Upper lobe of right lung (tissue), 1 donor: ENCODE data around the gene NFE2L1. TPM values are rescaled to one million over a fixed set of nuclear protein-coding genes. Genes with fewer than 3 reads are reported as not detected.

Source experiments
- ATAC-seq: fragments of 200-7000 bp; cut with Tn5 transposase; one replicate; pipeline ENCODE4 v1.9.1; 2020; ENCODE audit warnings: mild to moderate bottlenecking, moderate library complexity
- DNase-seq: peaks from one replicate; pipeline ENCODE4 v3.0.0-alpha.2; 2020
- H3K27ac ChIP-seq: fragments of 200-600 bp; one replicate; pipeline ENCODE4 v1.8.0; 2022
- H3K27me3 ChIP-seq: fragments of 200-600 bp; one replicate; pipeline ENCODE4 v1.8.0; 2022; ENCODE audit warnings: mild to moderate bottlenecking
- H3K36me3 ChIP-seq: fragments of 200-600 bp; one replicate; pipeline ENCODE4 v1.8.0; 2022
- H3K4me1 ChIP-seq: fragments of 200-600 bp; one replicate; pipeline ENCODE4 v1.8.0; 2022
- H3K4me3 ChIP-seq: fragments of 200-600 bp; one replicate; pipeline ENCODE4 v1.8.0; 2022; ENCODE audit warnings: mild to moderate bottlenecking
- H3K9me3 ChIP-seq: fragments of 200-600 bp; one replicate; pipeline ENCODE4 v1.8.0; 2022
- intact Hi-C: fragments of 100-400 bp; cut with DNase I; formaldehyde crosslinking; loops from one replicate; pipeline ENCODE4 v1.11.0; 2022
- total RNA-seq: library from RNA; stranded (reverse); fragmentation: NEBNext Ultra II Directional; extraction: Animal tissue kit (Norgen Biotek cat#: 25700); gene quantifications from one replicate; pipeline ENCODE4 v1.2.1, GENCODE V29; 2021
- TF ChIP-seq, protein P1 (sequence below): fragments of 200-600 bp; IDR thresholded peaks from one replicate; pipeline ENCODE4 v1.8.0; 2022; ENCODE audit warnings: antibody characterized with exemption
- donor health status: DM: no; HTN: yes; CAD: no; lungs with severe emphysema.

NFE2L1 gene
- total RNA-seq, 1 donor from 2014 or later: 201 TPM

DNA sequence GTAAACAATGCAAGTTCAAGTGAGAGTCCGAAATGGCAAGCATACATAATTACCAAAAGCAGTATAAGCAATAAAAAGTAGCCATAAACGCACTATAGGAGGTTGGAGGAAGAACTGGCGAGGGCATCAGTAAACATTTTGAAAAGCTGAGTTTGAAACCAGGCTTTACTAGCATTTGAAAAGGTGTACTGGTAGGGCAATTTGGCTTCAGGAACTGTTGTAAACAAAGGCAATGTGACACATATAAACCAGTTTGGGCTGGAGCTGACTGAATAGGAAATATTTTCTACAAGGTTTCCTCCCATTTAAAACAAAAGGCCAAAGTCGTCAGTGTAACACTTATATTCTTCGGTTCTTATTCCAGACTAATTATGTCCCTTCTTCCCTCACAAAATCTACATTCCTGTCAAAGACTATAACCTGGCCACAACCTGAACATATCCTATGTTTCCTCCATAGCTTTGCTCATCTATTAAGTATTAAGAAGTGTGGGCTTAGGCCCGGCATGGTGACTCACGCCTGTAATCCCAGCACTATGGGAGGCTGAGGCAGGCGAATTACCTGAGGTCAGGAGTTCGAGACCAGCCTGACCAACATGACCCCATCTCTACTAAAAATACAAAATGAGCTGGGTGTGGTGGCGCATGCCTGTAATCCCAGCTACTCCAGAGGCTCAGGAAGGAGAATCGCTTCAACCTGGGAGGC is 45.3 kb downstream of the NFE2L1 start:
- H3K27ac ChIP-seq: no peak overlapping the region
- DNase-seq: no peak
- TF ChIP-seq, protein P1, sequence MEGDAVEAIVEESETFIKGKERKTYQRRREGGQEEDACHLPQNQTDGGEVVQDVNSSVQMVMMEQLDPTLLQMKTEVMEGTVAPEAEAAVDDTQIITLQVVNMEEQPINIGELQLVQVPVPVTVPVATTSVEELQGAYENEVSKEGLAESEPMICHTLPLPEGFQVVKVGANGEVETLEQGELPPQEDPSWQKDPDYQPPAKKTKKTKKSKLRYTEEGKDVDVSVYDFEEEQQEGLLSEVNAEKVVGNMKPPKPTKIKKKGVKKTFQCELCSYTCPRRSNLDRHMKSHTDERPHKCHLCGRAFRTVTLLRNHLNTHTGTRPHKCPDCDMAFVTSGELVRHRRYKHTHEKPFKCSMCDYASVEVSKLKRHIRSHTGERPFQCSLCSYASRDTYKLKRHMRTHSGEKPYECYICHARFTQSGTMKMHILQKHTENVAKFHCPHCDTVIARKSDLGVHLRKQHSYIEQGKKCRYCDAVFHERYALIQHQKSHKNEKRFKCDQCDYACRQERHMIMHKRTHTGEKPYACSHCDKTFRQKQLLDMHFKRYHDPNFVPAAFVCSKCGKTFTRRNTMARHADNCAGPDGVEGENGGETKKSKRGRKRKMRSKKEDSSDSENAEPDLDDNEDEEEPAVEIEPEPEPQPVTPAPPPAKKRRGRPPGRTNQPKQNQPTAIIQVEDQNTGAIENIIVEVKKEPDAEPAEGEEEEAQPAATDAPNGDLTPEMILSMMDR: no peak

DNA sequence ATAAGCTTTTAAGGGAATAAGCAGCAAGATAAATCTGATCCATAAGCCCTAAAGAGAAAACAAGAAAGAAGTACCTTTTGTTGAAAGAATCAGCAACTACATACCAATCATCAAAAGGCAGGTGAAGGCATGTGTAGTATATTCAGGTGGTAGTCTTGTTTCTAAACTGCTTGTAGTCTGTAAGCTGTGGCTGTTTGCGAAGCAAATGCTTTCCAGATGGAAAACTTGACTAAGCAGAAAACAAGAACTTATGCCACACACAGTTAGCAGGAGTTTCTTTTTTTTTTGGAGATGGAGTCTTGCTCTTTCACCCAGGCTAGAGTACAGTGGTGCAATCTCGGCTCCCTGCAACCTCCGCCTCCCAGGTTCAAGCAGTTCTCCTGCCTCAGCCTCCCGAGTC is 47.5 kb downstream of the NFE2L1 start:
- intact Hi-C loops: no loop called here
- Histone ChIP-seq H3K36me3 (no peaks in the 10 kb centered on the region), H3K9me3 (no peaks in the 10 kb centered on the region), H3K4me1 (peaks cover 3% of the 10 kb centered on the region), H3K27me3 (no peaks in the 10 kb centered on the region), H3K4me3 (no peak overlapping the region), H3K27ac (no peak overlapping the region)
- no peak for DNase-seq
- TF ChIP-seq, protein P1: no peak
- ATAC-seq: no peak

More for the DNA sequence above, 45.3 kb downstream of the NFE2L1 start:
- intact Hi-C loops: no loop called here
- Histone ChIP-seq H3K4me3 (no peak overlapping the region), H3K9me3 (no peaks in the 10 kb centered on the region), H3K4me1 (peaks cover 3% of the 10 kb centered on the region), H3K27me3 (no peaks in the 10 kb centered on the region), H3K36me3 (no peaks in the 10 kb centered on the region)
- no peak for ATAC-seq

DNA sequence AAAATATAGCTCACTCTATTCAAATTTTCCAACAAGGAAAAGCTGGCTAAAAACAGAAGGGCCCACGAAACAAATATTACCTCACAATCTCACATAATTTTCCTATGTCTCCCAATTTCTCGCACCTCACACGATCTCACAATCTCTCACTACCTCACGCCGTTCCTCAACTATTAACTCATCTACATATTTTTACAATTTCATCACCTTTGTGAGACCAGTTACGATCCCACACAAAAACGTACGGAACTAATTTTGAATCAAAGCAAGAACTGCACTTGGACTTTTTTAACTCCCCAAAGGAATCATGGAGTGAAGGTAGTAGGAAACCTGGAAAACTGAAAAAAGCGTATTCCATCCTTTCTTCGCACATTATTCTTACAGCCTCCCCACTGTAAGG is 52.0 kb downstream of the NFE2L1 start:
- H3K4me1 ChIP-seq: peaks cover 3% of the 10 kb centered on the region
- no peaks in the 10 kb centered on the region for H3K27me3 ChIP-seq
- peak overlapping the region; percentile 75 for H3K27ac ChIP-seq
- H3K36me3 ChIP-seq: no peaks in the 10 kb centered on the region
- intact Hi-C loops: no loop called here
- DNase-seq: no peak
- ATAC-seq: no peak
- H3K9me3 ChIP-seq: no peaks in the 10 kb centered on the region
- TF ChIP-seq, protein P1: no peak
- peak overlapping the region; percentile 82 for H3K4me3 ChIP-seq

DNA sequence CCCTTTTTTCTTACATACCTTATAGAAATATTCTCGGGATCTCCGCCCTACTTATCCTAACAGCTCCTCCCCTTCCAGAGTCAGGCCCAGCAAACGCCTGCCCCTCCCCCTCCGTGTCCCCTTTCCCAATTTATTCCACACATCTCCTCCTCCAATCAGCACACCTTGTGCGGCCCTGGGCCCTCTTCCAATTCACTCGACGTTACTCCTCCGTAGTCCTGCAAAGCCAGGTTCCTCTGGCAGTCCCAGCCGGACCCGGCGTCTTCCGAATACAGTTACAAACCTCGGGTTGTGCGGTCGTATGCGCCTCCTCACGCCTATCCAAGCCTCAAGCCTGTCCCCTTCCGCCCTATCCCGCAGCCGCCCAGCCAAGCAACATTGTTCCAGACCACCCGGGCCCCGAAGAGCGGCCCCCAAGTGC is 52.4 kb downstream of the NFE2L1 start:
- DNase-seq (peak; percentile 76), ATAC-seq (peak; percentile 40)
- peak overlapping the region; percentile 75 for H3K27ac ChIP-seq
- no peaks in the 10 kb centered on the region for H3K9me3 ChIP-seq
- TF ChIP-seq, protein P1: no peak
- no peaks in the 10 kb centered on the region for H3K27me3 ChIP-seq
- intact Hi-C loops: no loop called here
- peak overlapping the region; percentile 82 for H3K4me3 ChIP-seq
- peaks cover 3% of the 10 kb centered on the region for H3K4me1 ChIP-seq
- no peaks in the 10 kb centered on the region for H3K36me3 ChIP-seq

DNA sequence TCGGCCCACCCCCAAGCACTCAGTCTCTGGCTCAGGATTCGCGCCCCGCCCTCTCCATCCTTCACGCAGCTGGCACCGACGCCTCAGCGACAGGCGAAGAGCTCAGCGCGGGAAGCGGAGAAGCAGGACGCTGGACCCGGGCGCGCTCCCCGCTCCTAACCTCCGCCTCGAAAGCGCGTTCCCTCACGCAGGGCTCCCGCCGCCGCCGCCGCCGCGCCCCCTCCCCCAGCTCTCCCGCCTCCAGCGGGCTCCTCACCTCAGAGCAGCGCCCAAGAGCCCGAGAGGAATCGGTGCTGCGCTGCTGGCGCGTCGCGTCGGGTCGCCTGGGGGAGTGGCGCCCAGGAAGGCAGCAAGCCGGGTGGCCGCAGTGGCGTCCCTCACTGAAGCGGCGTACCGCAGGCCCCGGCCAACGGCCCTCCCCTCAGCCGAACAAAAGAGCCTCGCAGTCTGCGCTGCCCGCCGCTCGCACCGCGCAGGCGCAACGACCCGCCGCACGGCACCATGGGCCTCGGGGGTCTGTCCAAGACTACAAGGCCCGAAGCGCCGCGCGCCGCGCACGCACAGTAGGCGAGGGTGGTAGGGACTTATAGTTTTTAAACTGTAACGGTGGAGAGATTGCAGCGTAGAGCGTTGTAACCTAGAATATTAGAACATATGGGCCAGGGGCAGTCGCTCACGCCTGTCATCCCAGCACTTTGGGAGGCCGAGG is 53.0 kb downstream of the NFE2L1 start, which contains the start of gene CBX1:
Gene CBX1, minus strand, starts transcription at position 467 of the 709 bp plus-strand sequence. CDS start 24,474 bp downstream, outside the sequence.
- Histone ChIP-seq H3K4me3 (peak within 1 kb of the TSS; percentile 82), H3K9me3 (no peaks in the 10 kb centered on the region), H3K4me1 (peaks cover 3% of the 10 kb centered on the region), H3K36me3 (no peaks in the 10 kb centered on the region), H3K27ac (peak within 1 kb of the TSS; percentile 75), H3K27me3 (no peaks in the 10 kb centered on the region)
- ATAC-seq (peak; percentile 99), DNase-seq (peak; percentile 98)
- TF ChIP-seq, protein P1: no peak
- intact Hi-C loops: no loop called here
